ENCODE measurements around the gene SOX14.

DNA sequence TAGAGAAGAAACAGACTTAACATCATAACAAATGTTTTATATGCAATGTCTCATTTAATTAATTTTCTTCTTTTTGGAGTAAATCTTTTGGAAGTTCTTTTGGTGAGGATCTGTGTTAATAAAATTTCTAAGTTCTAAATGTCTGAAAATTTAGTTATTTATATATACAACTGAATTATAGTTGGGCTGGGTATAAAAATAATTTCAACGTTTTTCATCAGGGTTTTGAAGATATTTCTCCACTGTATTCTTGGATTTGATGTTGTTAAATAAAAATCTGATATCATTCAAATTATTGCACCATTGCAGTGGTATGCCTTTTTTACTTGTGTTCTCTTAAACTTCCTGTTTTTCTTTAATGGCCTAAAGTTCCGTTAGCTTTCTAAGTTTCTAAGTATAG, 26.9 kb upstream of the SOX14 start:
- TF ChIP-seq, protein P1, sequence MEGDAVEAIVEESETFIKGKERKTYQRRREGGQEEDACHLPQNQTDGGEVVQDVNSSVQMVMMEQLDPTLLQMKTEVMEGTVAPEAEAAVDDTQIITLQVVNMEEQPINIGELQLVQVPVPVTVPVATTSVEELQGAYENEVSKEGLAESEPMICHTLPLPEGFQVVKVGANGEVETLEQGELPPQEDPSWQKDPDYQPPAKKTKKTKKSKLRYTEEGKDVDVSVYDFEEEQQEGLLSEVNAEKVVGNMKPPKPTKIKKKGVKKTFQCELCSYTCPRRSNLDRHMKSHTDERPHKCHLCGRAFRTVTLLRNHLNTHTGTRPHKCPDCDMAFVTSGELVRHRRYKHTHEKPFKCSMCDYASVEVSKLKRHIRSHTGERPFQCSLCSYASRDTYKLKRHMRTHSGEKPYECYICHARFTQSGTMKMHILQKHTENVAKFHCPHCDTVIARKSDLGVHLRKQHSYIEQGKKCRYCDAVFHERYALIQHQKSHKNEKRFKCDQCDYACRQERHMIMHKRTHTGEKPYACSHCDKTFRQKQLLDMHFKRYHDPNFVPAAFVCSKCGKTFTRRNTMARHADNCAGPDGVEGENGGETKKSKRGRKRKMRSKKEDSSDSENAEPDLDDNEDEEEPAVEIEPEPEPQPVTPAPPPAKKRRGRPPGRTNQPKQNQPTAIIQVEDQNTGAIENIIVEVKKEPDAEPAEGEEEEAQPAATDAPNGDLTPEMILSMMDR (IDR thresholded peaks at IDR 0.05; ENCODE audit: borderline replicate concordance, extremely low read depth, low read length, poor library complexity, severe bottlenecking): no peak
- no peak for TF ChIP-seq EZH2 (IDR thresholded peaks at IDR 0.05; ENCODE audit: borderline replicate concordance, low read depth, low read length, severe bottlenecking)
